HG03575 (cell line): Measurements from ENCODE around the gene PDZRN3.

Experiments used
- ATAC-seq: cut with Tn5 transposase; IDR thresholded peaks from one replicate; pipeline ENCODE4 v1.9.1; 2021; ENCODE audit not compliant: unreplicated experiment, insufficient number of reproducible peaks, low FRiP score; ENCODE audit errors: extremely low read depth

Gene PDZRN3

GRCh38 chr3:73411993-73412392 lies 212.7 kb downstream of the PDZRN3 start:
- ATAC-seq = no peak

DNA sequence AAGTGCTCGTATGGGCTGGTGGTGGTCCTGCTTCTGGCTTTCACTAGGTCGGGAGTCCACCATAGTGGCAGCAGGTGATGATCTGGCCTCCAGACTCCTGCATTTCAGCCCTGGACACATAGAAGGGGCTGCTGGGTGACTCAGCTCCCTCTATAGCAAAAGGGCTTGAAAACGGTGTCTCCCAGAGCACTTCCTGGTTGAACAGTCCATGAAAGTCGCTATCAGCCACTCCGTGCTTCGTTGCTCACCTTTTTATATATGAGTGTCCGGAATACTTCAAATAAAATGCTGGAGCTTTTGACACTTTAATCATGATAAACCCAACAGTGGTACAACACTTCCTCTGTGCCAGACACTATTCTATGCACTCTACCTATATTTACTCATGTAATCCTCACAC lies 213.2 kb downstream of the PDZRN3 start:
- no peak for ATAC-seq

- ATAC-seq = no peak
These were observed 215.5 kb downstream of the PDZRN3 start for GRCh38 chr3:73409138-73409763.

GRCh38 chr3:73408634-73409033 lies 216.1 kb downstream of the PDZRN3 start:
- no peak for ATAC-seq

GRCh38 chr3:73407577-73407976 lies 217.2 kb downstream of the PDZRN3 start:
- ATAC-seq = no peak

- no peak for ATAC-seq
These were observed 218.9 kb downstream of the PDZRN3 start for GRCh38 chr3:73405853-73406252.

GRCh38 chr3:73405000-73405399 lies 219.7 kb downstream of the PDZRN3 start:
- no peak for ATAC-seq

DNA sequence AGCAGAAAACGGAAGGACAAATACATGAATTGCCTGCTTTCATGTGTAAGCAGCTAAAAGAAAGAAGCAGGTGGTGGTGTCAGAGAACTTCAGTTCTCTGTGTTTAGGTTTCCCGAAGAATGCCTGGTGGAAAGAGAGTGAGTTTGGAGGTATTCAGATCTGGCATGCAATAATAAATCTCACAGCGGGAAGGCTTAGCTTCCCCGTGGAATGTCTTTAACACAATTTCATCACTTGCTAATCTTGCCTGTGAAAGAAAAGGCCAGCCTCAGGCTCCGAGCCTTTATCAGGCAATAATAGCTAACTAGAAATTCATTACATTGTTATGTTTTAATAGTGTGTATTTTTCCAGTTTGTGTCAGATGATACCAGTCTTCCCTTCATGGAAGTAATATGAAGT lies 220.3 kb downstream of the PDZRN3 start:
- no peak for ATAC-seq

- no peak for ATAC-seq
These were observed 221.3 kb downstream of the PDZRN3 start for GRCh38 chr3:73403444-73403843.

GRCh38 chr3:73401616-73402279 lies 223.0 kb downstream of the PDZRN3 start:
- no peak for ATAC-seq

DNA sequence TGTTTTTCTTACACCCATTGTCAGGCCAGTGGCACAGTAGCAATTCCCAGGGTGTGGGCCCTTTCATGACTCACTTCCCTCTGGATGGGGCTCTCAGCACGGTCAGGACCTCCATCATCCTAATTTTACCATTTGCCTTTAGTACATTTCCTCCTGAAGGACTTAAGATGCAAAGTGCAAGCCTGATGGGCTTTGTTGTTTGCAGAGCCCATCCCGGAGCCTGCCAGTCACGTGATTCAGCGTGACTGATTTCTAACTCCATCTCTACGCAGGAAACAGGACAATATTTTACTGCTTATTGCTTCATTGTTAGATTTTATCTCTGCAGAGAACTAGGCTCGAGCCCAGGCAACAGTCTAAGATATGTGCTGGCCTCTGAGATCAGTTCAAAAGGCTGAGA lies 223.7 kb downstream of the PDZRN3 start:
- no peak for ATAC-seq

DNA sequence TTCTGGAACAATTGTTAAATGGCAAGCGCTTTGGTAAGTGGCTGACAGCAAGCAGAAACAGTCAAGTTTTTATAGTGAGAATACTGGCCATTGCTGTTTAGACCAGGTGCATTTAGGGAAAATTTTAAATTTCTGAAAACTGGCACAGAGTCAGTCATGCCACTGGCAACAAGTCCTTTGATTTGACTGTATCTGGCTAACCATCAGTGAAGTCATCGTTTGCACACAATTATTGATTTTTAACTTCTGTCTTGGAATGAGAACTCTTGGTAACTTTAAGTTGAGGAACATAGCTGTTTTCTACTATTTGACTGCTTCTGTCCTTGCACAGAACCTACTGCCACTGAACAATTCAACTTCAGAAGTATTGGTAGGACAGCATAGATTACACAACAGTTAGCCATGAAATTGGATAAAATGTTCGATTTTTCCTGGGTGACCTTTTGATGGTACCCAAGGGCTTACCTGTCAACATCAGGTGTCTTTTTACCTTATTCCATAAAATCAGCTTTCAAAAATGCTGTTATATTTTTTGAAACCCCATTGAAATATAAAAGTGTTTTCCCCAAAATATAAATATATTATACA lies 225.0 kb downstream of the PDZRN3 start:
- no peak for ATAC-seq

- ATAC-seq = no peak
These were observed 225.6 kb downstream of the PDZRN3 start for GRCh38 chr3:73399106-73399505.

DNA sequence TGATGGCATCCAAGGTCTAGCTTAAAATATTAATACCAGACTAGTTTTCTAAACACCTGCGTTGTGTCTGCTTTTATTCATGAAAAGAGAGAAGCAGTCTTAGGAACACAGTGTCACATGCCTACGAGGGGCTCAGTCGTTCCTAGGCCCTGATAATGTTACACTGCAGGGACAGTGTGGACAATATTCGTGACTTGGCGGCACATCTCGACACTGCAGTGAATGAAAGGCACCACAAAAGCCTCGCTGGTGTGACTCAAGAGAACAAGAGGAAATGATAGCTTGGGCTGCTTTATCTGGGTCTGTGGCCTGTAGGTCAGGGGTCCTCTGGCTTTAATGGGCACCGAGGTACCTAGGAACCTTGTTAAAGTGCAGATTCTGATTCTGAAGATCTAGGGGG lies 226.7 kb downstream of the PDZRN3 start:
- no peak for ATAC-seq

DNA sequence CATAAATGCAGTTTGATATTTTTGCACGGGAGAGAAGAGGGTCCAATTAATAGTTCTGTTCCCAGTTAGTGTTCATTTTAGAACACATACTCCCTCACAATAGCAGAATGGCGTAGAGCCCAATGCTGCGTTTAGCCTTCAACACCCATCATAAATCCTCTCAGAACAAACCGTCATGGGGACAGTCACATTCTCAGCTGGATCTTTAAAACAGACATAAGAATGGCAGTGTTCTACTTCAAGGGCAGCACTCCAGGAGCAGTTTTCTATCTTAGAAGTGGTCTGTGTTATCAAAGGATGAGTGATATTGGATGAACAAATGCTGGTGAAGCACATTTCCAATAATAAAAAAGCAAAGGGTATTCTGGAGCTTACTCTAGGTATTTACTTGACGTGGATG lies 230.5 kb downstream of the PDZRN3 start:
- ATAC-seq = no peak

GRCh38 chr3:73393005-73393404 lies 231.7 kb downstream of the PDZRN3 start:
- ATAC-seq = no peak

DNA sequence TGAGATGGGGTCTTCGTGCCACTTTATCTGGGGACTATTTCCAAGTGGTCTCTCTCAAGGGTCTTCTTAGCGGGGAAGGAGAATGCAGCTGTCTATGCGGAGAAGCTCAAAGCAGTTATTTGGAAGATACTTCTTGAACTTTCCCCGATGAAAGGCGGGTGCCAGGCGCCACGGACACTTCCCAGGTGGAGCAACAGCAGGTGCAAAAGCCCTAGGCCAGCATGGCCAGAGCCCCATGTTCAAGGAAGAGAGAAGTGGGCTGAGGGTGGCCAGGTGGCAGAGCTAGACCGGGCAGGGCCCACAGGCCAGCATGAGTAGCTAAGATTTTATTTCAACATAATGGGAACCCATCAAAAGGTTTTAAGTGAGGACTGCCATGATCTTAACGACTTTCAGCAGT lies 232.8 kb downstream of the PDZRN3 start:
- ATAC-seq = no peak

GRCh38 chr3:73389928-73390327 lies 234.8 kb downstream of the PDZRN3 start:
- no peak for ATAC-seq

GRCh38 chr3:73389117-73389813 lies 235.5 kb downstream of the PDZRN3 start:
- no peak for ATAC-seq

DNA sequence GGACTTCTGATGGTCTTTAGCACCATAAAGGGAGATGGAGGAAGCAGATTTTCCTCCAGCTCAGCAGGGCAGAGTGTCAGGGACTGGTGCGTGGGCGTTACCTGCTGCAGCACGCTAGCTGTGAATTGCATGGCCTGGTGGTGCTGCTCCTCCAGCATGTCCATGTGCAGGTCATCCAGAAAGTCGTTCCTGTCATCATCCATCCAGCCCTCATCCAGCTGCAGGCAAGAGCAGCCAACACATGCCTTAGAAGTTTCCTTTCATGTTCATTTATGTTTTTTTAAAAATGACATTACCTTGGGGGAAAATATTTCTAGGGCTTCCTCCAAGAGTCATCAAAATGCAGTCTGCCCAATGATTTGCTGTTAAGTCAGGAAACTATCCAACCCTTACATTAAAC lies 239.2 kb downstream of the PDZRN3 start:
- ATAC-seq = no peak
